ENCODE measurements around the gene STK32B.

- TF ChIP-seq, protein P1, sequence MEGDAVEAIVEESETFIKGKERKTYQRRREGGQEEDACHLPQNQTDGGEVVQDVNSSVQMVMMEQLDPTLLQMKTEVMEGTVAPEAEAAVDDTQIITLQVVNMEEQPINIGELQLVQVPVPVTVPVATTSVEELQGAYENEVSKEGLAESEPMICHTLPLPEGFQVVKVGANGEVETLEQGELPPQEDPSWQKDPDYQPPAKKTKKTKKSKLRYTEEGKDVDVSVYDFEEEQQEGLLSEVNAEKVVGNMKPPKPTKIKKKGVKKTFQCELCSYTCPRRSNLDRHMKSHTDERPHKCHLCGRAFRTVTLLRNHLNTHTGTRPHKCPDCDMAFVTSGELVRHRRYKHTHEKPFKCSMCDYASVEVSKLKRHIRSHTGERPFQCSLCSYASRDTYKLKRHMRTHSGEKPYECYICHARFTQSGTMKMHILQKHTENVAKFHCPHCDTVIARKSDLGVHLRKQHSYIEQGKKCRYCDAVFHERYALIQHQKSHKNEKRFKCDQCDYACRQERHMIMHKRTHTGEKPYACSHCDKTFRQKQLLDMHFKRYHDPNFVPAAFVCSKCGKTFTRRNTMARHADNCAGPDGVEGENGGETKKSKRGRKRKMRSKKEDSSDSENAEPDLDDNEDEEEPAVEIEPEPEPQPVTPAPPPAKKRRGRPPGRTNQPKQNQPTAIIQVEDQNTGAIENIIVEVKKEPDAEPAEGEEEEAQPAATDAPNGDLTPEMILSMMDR (IDR thresholded peaks at IDR 0.05) = no peak
- no peak for TF ChIP-seq EP300 (IDR thresholded peaks at IDR 0.05)
Observed at GRCh38 chr4:5477613-5478012, 426.3 kb downstream of the STK32B start.
